GM11168 (cell line): ENCODE measurements around the gene EEF1E1.
"Not testable (repeated sequence)": the region's sequence is repeated elsewhere in the genome, so short reads cannot be mapped to it uniquely, and the experiment has no call there.

Source experiments
- in situ Hi-C: fragments of 300-500 bp; cut with MboI; formaldehyde crosslinking; loops from one replicate; pipeline ENCODE4 v1.12.0; 2022; ENCODE audit warnings: low sequenced_read_pairs; ENCODE audit not compliant: unreplicated experiment

EEF1E1 gene

GRCh38 chr6:8064638-8065518, 37.5 kb downstream of the EEF1E1 start:
- in situ Hi-C loops = no loop called here

DNA sequence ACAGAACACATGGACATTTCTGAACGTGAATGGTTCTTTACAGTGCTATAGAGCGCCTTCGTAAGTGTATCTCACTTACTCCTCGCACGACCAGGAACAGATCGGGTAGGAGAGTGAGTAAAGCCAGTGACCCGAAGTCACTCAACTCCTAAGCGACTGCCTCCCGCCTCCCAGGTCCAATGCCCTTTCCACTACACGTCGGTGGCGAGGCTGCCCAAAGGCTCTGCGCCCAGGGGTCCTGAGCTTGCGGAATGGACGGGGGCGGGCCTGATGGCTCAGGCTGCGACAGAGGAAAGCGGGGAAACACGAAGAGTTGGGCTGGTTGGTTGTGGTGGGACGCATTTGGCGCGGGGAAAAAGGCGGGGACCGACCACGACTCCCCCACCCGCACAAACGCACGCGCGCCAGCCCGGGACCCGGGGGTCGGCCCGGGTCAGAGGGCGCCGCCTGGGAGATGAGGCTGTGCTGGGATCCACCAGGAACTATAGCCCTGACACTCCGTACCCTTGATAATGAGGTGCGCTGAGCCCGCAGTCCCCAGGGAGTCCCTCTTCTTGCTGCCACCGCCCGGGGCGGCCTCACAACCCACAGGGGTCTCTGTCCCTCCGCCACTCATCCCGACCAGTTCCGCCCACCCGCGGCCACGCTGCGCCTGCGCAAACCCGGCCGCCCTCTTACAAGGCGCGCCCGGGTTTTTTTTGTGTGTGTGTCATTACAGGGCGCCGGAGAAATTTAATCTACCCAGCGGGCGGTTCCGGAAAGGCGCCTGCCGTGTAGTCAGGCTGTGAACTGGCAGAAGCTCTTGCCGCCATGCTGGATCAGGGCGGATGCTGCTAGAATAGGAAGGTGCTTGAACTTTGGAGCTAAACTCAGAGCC, 38.3 kb downstream of the EEF1E1 start, which contains the start of gene BLOC1S5:
Gene BLOC1S5 (minus strand): TSS at position 629 of the 877 bp plus-strand sequence. CDS start 13 bp downstream, at position 616.
- in situ Hi-C loops = no loop called here

DNA sequence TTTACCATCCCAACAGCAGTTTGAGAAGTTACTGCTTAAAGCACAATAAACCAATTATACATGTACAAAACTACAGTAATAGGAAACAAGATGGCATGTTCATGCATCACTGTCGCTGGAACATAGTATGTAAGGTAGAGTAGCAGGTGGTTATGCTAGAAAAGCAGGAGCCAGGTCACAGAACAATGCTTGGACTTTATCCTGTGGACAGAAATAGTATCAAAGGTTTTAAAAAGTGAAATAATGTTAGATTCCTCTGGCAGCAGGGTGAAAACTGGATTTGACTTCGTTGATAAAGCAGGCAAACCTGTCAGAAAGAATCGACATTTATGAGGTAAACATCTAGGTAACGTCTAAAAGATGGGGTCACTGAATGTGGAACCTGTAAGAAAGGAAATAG, 40.6 kb downstream of the EEF1E1 start:
- in situ Hi-C loops = no loop called here

DNA sequence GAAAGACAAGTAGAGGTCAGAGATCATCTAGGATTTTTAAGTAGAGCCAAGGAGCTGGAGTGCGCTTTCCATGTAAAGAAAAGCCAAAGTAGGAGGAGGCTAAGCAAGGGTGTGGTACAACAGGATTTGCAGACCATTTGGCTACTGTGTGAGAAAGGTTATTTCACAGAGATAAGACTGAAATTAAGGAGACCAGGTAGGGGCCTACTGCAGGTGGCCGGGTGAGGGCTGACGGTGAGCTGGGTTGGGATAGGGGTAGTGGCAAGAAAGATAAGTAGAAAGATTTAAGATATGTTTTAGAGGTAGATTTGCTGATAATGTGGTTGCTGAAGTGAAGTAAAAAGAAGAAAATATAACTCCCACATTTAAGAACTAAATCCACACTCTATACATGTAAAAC, 42.0 kb downstream of the EEF1E1 start:
- in situ Hi-C loops = no loop called here

DNA sequence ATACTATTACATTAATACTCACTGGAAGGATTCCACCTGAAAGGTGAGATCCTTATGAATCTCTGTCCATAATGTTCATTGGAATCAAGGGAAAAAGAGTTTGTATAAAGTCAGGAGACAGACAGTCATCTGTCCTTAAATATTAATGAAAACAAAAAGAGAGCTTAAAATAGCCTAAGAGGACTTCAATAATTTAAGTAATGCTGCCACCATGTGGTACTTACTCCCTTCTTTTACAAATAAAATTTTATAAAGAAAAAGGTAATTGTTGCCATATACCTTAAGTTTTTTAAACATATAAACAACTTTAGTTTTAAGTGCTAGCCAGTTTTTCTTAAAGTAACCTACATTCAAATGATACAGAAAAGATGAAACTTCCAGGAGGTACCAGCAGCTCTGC, 43.2 kb downstream of the EEF1E1 start:
- in situ Hi-C loops = no loop called here

- in situ Hi-C loops = no loop called here
Measured at GRCh38 chr6:8057793-8058192, 44.6 kb downstream of the EEF1E1 start.

DNA sequence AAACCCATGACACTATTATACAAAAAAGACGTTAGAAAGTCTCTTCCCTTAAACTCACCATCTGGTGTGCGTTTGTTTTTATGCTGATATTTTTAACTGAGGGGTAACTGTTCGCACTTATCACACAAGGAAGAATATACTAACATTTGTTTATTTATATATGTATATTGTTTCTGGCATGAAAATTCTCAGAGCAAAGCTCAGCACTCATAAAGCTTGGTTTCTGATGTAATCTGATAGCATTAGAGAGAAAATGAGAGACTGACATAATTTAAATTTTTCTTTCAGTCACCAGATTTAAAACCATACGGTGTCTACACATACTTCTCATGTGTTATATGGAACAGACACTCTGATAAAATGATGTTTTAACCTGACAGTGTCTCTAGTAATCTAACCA, 45.1 kb downstream of the EEF1E1 start:
- in situ Hi-C loops = no loop called here

- in situ Hi-C loops = loop anchor here (5.0 kb wide), 1 partner anchor 332 kb away; no protein-coding TSS in a partner anchor
Measured at GRCh38 chr6:8054276-8054675, 48.1 kb downstream of the EEF1E1 start.

- in situ Hi-C loops = no loop called here
Measured at GRCh38 chr6:8047541-8048292, 54.6 kb downstream of the EEF1E1 start.

- in situ Hi-C loops = not testable (repeated sequence)
Measured at GRCh38 chr6:8045769-8046168, 56.6 kb downstream of the EEF1E1 start.

- in situ Hi-C loops = no loop called here
Measured at GRCh38 chr6:8043221-8043620, 59.1 kb downstream of the EEF1E1 start.

GRCh38 chr6:8041913-8042583, 60.3 kb downstream of the EEF1E1 start:
- in situ Hi-C loops = no loop called here

DNA sequence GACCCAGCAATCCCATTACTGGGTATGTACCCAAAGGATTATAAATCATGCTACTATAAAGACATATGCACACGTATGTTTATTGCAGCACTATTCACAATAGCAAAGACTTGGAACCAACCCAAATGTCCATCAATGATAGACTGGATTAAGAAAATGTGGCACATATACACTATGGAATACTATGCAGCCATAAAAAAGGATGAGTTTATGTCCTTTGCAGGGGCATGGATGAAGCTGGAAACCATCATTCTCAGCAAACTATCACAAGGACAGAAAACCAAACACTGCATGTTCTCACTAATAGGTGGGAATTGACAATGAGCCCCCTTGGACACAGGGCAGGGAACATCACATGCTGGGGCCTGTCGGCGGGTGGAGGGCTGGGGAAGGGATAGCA, 68.2 kb downstream of the EEF1E1 start:
- in situ Hi-C loops = not testable (repeated sequence)

DNA sequence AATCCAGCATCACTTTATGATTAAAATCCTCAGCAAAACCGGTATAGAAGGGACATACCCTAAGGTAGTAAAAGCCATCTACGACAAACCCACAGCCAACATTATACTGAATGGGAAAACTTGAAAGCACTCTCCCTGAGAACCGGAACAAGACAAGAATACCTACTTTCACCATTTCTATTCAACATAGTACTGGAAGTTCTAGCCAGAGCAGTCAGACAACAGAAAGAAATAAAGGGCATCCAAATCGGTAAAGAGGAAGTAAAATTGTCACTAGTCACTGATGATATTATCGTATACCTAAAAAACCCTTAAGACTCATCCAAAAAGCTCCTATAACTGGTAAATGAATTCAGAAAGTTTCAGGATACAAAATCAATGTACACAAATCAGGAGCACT, 71.4 kb downstream of the EEF1E1 start:
- in situ Hi-C loops = no loop called here
